CD4-positive, alpha-beta memory T cell (primary cell): ENCODE measurements around the gene F2RL3. TPM values are rescaled to one million over a fixed set of nuclear protein-coding genes. Genes with fewer than 3 reads are reported as not detected.

Experiments
- CTCF ChIA-PET: fragments of 350-600 bp; sonication (Branson Sonifier 250); formaldehyde crosslinking; loops from one replicate; lab custom pipeline; 2021; ENCODE audit warnings: inconsistent platforms; ENCODE audit not compliant: partially characterized antibody; lab: Charles Lee
- POLR2A ChIA-PET: fragments of 350-600 bp; sonication (Branson Sonifier 250); formaldehyde crosslinking; loops from one replicate; lab custom pipeline; 2021; ENCODE audit not compliant: partially characterized antibody; lab: Charles Lee
- DNase-seq, 5 donors: peaks; one replicate each; pipeline versions ENCODE4 v3.0.0 to v3.0.0-alpha.2; 2020 to 2022; ENCODE audit warnings: mixed read lengths in 1 of 5
- H3K27ac ChIP-seq: one replicate; pipeline ENCODE4 v1.7.0; 2013; ENCODE audit warnings: low read depth, low read length
- H3K27me3 ChIP-seq: 2 replicates; pipeline ENCODE4 v1.7.0; 2013; ENCODE audit warnings: mild to moderate bottlenecking, low read length, moderate library complexity; ENCODE audit not compliant: insufficient read depth
- H3K36me3 ChIP-seq: 2 replicates; pipeline ENCODE4 v1.7.0; 2013; ENCODE audit warnings: mild to moderate bottlenecking, low read length, moderate library complexity; ENCODE audit not compliant: insufficient read depth
- H3K4me1 ChIP-seq: 2 replicates; pipeline ENCODE4 v1.7.0; 2013; ENCODE audit warnings: mild to moderate bottlenecking, low read length, moderate library complexity; ENCODE audit not compliant: insufficient read depth
- H3K4me3 ChIP-seq, 2 donors: one replicate each; pipeline ENCODE4 v1.7.0; 2013; ENCODE audit warnings: low read length in 2 of 2, mild to moderate bottlenecking in 1 of 2
- H3K9me3 ChIP-seq, 2 donors: one replicate each; pipeline ENCODE4 v1.7.0; 2013; ENCODE audit warnings: low read length in 2 of 2, control low read depth in 1 of 2; ENCODE audit not compliant: control insufficient read depth in 1 of 2
- H3K27ac Mint-ChIP-seq, 7 donors: one replicate each; pipeline ENCODE4 v1.8.0; 2020 to 2021; ENCODE audit warnings: mixed read lengths in 7 of 7, mild to moderate bottlenecking in 6 of 7, inconsistent platforms in 3 of 7, moderate library complexity in 3 of 7
- H3K27me3 Mint-ChIP-seq, 2 donors: one replicate each; pipeline ENCODE4 v1.8.0; 2020 to 2021; ENCODE audit warnings: mixed read lengths in 2 of 2
- H3K36me3 Mint-ChIP-seq, 2 donors: one replicate each; pipeline ENCODE4 v1.8.0; 2020 to 2021; ENCODE audit warnings: mixed read lengths in 2 of 2, inconsistent platforms in 1 of 2, mild to moderate bottlenecking in 1 of 2
- H3K4me1 Mint-ChIP-seq, 4 donors: one replicate each; pipeline ENCODE4 v1.8.0; 2020 to 2021; ENCODE audit warnings: mixed read lengths in 4 of 4, mild to moderate bottlenecking in 1 of 4
- H3K4me3 Mint-ChIP-seq, 8 donors: one replicate each; pipeline ENCODE4 v1.8.0; 2020 to 2021; ENCODE audit warnings: mixed read lengths in 8 of 8, mild to moderate bottlenecking in 7 of 8, moderate library complexity in 6 of 8, inconsistent platforms in 3 of 8
- H3K9me3 Mint-ChIP-seq, 8 donors: one replicate each; pipeline ENCODE4 v1.8.0; 2020 to 2021; ENCODE audit warnings: mixed read lengths in 8 of 8, mild to moderate bottlenecking in 5 of 8, inconsistent platforms in 3 of 8, moderate library complexity in 1 of 8
- intact Hi-C: fragments of 100-400 bp; cut with micrococcal nuclease; formaldehyde crosslinking; loops from one replicate; pipeline ENCODE4 v1.15.1; 2023
- polyA plus RNA-seq, 2 donors: library from polyadenylated mRNA; unstranded; fragments of 300-500 nt; fragmentation: Illumina TruSeq; gene quantifications; one replicate each; pipeline ENCODE4 v1.2.3, GENCODE V29; 2021
- total RNA-seq, 2 experiments: library from RNA; stranded (reverse); gene quantifications; one replicate each; pipeline ENCODE4 v1.2.3, GENCODE V29; 2021

The F2RL3 gene
- total and polyA plus RNA-seq, 4 experiments from 2014 or later, result not detected

GRCh38 chr19:16867211-16867610 lies 21.6 kb upstream of the F2RL3 start:
- H3K4me3 ChIP-seq, result no peak overlapping the region
- H3K36me3 Mint-ChIP-seq, result peaks cover 31 to 64% of the 10 kb centered on the region in 2 donors
- H3K9me3 Mint-ChIP-seq, result no peaks in the 10 kb centered on the region
- H3K36me3 ChIP-seq, result peaks cover 60% of the 10 kb centered on the region
- H3K27ac Mint-ChIP-seq, result peak overlapping the region in 1 of 7 donors; percentile 53
- H3K4me1 ChIP-seq, result no peaks in the 10 kb centered on the region
- intact Hi-C loops, result no loop called here
- no peaks in the 10 kb centered on the region for H3K27me3 Mint-ChIP-seq
- no peak overlapping the region for H3K27ac ChIP-seq
- no peaks in the 10 kb centered on the region for H3K9me3 ChIP-seq
- peaks cover 0 to 5% (median 0%) of the 10 kb centered on the region in 4 donors for H3K4me1 Mint-ChIP-seq
- H3K4me3 Mint-ChIP-seq, result no peak overlapping the region
- H3K27me3 ChIP-seq, result no peaks in the 10 kb centered on the region
- ChIA-PET POLR2A (no interaction called here), CTCF (no interaction called here)
- no peak for DNase-seq

- no peak for DNase-seq
- H3K27me3 Mint-ChIP-seq, result no peaks in the 10 kb centered on the region
- H3K4me1 Mint-ChIP-seq, result peaks cover 0 to 5% (median under 1%) of the 10 kb centered on the region in 4 donors
- intact Hi-C loops, result no loop called here
- Histone ChIP-seq H3K27me3 (no peaks in the 10 kb centered on the region), H3K36me3 (peaks cover 50% of the 10 kb centered on the region), H3K4me3 (no peak overlapping the region), H3K9me3 (no peaks in the 10 kb centered on the region), H3K4me1 (no peaks in the 10 kb centered on the region), H3K27ac (no peak overlapping the region)
- ChIA-PET POLR2A (no interaction called here), CTCF (no interaction called here)
- H3K9me3 Mint-ChIP-seq, result no peaks in the 10 kb centered on the region
- H3K4me3 Mint-ChIP-seq, result no peak overlapping the region
- peaks cover 30 to 59% of the 10 kb centered on the region in 2 donors for H3K36me3 Mint-ChIP-seq
- peak overlapping the region in 2 of 7 donors; percentile 38 to 63 for H3K27ac Mint-ChIP-seq
These were observed 20.2 kb upstream of the F2RL3 start for GRCh38 chr19:16868423-16869130.

GRCh38 chr19:16869331-16869972 lies 19.3 kb upstream of the F2RL3 start:
- Mint-ChIP-seq H3K27me3 (no peaks in the 10 kb centered on the region), H3K9me3 (no peaks in the 10 kb centered on the region), H3K4me1 (peaks cover 5 to 14% (median 8%) of the 10 kb centered on the region in 4 donors), H3K4me3 (no peak overlapping the region), H3K27ac (no peak overlapping the region), H3K36me3 (peaks cover 35 to 63% of the 10 kb centered on the region in 2 donors)
- Histone ChIP-seq H3K36me3 (peaks cover 47% of the 10 kb centered on the region), H3K4me3 (no peak overlapping the region), H3K4me1 (no peaks in the 10 kb centered on the region), H3K27me3 (no peaks in the 10 kb centered on the region), H3K27ac (no peak overlapping the region), H3K9me3 (no peaks in the 10 kb centered on the region)
- DNase-seq, result no peak
- intact Hi-C loops, result no loop called here
- ChIA-PET POLR2A (no interaction called here), CTCF (no interaction called here)

GRCh38 chr19:16871871-16872270 lies 16.9 kb upstream of the F2RL3 start:
- Mint-ChIP-seq H3K4me1 (peaks cover 9 to 20% (median 12%) of the 10 kb centered on the region in 4 donors), H3K27me3 (no peaks in the 10 kb centered on the region), H3K27ac (peak overlapping the region in 4 of 7 donors; percentile 12 to 55 (median 24)), H3K4me3 (no peak overlapping the region), H3K9me3 (no peaks in the 10 kb centered on the region), H3K36me3 (peaks cover 36 to 60% of the 10 kb centered on the region in 2 donors)
- no peak for DNase-seq
- Histone ChIP-seq H3K27ac (no peak overlapping the region), H3K4me1 (no peaks in the 10 kb centered on the region), H3K27me3 (no peaks in the 10 kb centered on the region), H3K9me3 (no peaks in the 10 kb centered on the region), H3K4me3 (no peak overlapping the region), H3K36me3 (peaks cover 41% of the 10 kb centered on the region)
- intact Hi-C loops, result no loop called here
- POLR2A ChIA-PET, result no interaction called here
- CTCF ChIA-PET, result no interaction called here

GRCh38 chr19:16872728-16873127 lies 16.1 kb upstream of the F2RL3 start:
- H3K4me3 Mint-ChIP-seq, result no peak overlapping the region
- no peaks in the 10 kb centered on the region for H3K27me3 ChIP-seq
- ChIA-PET POLR2A (no interaction called here), CTCF (no interaction called here)
- H3K36me3 ChIP-seq, result peaks cover 42% of the 10 kb centered on the region
- no peaks in the 10 kb centered on the region for H3K9me3 ChIP-seq
- DNase-seq, result no peak
- intact Hi-C loops, result no loop called here
- peak overlapping the region in 2 of 7 donors; percentile 7 to 15 for H3K27ac Mint-ChIP-seq
- peaks cover 9 to 20% (median 12%) of the 10 kb centered on the region in 4 donors for H3K4me1 Mint-ChIP-seq
- peaks cover 39 to 63% of the 10 kb centered on the region in 2 donors for H3K36me3 Mint-ChIP-seq
- H3K27ac ChIP-seq, result no peak overlapping the region
- no peak overlapping the region for H3K4me3 ChIP-seq
- no peaks in the 10 kb centered on the region for H3K9me3 Mint-ChIP-seq
- H3K27me3 Mint-ChIP-seq, result no peaks in the 10 kb centered on the region
- H3K4me1 ChIP-seq, result no peaks in the 10 kb centered on the region

- Histone ChIP-seq H3K36me3 (peaks cover 37% of the 10 kb centered on the region), H3K27me3 (no peaks in the 10 kb centered on the region), H3K4me3 (no peak overlapping the region), H3K4me1 (no peaks in the 10 kb centered on the region), H3K9me3 (no peaks in the 10 kb centered on the region), H3K27ac (no peak overlapping the region)
- ChIA-PET CTCF (no interaction called here), POLR2A (no interaction called here)
- no peaks in the 10 kb centered on the region for H3K9me3 Mint-ChIP-seq
- peaks cover 45 to 58% of the 10 kb centered on the region in 2 donors for H3K36me3 Mint-ChIP-seq
- intact Hi-C loops, result no loop called here
- H3K27ac Mint-ChIP-seq, result peak overlapping the region in 6 of 7 donors; percentile 31 to 92 (median 74)
- no peak overlapping the region for H3K4me3 Mint-ChIP-seq
- H3K4me1 Mint-ChIP-seq, result peaks cover 9 to 20% (median 12%) of the 10 kb centered on the region in 4 donors
- H3K27me3 Mint-ChIP-seq, result no peaks in the 10 kb centered on the region
- DNase-seq, result no peak
These were observed 15.2 kb upstream of the F2RL3 start for GRCh38 chr19:16873594-16873993.

- Mint-ChIP-seq H3K4me3 (peak overlapping the region in 1 of 8 donors; percentile 7), H3K27ac (peak overlapping the region; percentile 69 to 92 (median 81)), H3K36me3 (peaks cover 53 to 59% of the 10 kb centered on the region in 2 donors), H3K4me1 (peaks cover 9 to 20% (median 12%) of the 10 kb centered on the region in 4 donors), H3K9me3 (peaks cover 0 to 3% (median 0%) of the 10 kb centered on the region in 8 donors), H3K27me3 (no peaks in the 10 kb centered on the region)
- ChIA-PET CTCF (no interaction called here), POLR2A (no interaction called here)
- H3K36me3 ChIP-seq, result peaks cover 38% of the 10 kb centered on the region
- no peak overlapping the region for H3K27ac ChIP-seq
- H3K27me3 ChIP-seq, result no peaks in the 10 kb centered on the region
- H3K4me1 ChIP-seq, result no peaks in the 10 kb centered on the region
- DNase-seq, result no peak
- H3K9me3 ChIP-seq, result no peaks in the 10 kb centered on the region
- H3K4me3 ChIP-seq, result no peak overlapping the region
- intact Hi-C loops, result no loop called here
These were observed 14.4 kb upstream of the F2RL3 start for GRCh38 chr19:16874250-16874977.
